Parathyroid adenoma (tissue), 2 donors: ENCODE results near the gene AGPAT2.

Experiments
- H2AFZ ChIP-seq: fragments of 300-600 bp; sonication (generic); one replicate; pipeline ENCODE4 v1.7.0; 2017; ENCODE audit warnings: antibody characterized with exemption, mild to moderate bottlenecking
- H3K27ac ChIP-seq: fragments of 300-600 bp; sonication (generic); one replicate; pipeline ENCODE4 v1.7.0; 2017
- H3K27me3 ChIP-seq: fragments of 300-600 bp; sonication (generic); one replicate; pipeline ENCODE4 v1.7.0; 2017; ENCODE audit warnings: low read length; ENCODE audit not compliant: control insufficient read depth, insufficient read depth
- H3K36me3 ChIP-seq: fragments of 300-600 bp; sonication (generic); one replicate; pipeline ENCODE4 v1.7.0; 2017; ENCODE audit warnings: low read length; ENCODE audit not compliant: control insufficient read depth, insufficient read depth
- H3K4me1 ChIP-seq: fragments of 300-600 bp; sonication (generic); one replicate; pipeline ENCODE4 v1.7.0; 2017; ENCODE audit warnings: control low read depth
- H3K4me2 ChIP-seq: fragments of 300-600 bp; sonication (generic); one replicate; pipeline ENCODE4 v1.7.0; 2017; ENCODE audit warnings: low read length
- H3K4me3 ChIP-seq: fragments of 300-600 bp; sonication (generic); one replicate; pipeline ENCODE4 v1.7.0; 2017; ENCODE audit warnings: low read depth, low read length
- H3K79me2 ChIP-seq: fragments of 300-600 bp; sonication (generic); one replicate; pipeline ENCODE4 v1.7.0; 2017; ENCODE audit warnings: control low read depth
- H3K9ac ChIP-seq: fragments of 300-600 bp; sonication (generic); one replicate; pipeline ENCODE4 v1.7.0; 2017; ENCODE audit warnings: mild to moderate bottlenecking
- H3K9me3 ChIP-seq: fragments of 300-600 bp; sonication (generic); one replicate; pipeline ENCODE4 v1.7.0; 2017; ENCODE audit warnings: low read length; ENCODE audit not compliant: control insufficient read depth
- TF ChIP-seq, protein P1 (sequence below): fragments of 300-600 bp; sonication (generic); IDR thresholded peaks from one replicate; pipeline ENCODE4 v1.7.0; 2017; ENCODE audit warnings: antibody characterized with exemption, mild to moderate bottlenecking
- donor health status: primary hyperparathyroidism.

Gene AGPAT2

DNA sequence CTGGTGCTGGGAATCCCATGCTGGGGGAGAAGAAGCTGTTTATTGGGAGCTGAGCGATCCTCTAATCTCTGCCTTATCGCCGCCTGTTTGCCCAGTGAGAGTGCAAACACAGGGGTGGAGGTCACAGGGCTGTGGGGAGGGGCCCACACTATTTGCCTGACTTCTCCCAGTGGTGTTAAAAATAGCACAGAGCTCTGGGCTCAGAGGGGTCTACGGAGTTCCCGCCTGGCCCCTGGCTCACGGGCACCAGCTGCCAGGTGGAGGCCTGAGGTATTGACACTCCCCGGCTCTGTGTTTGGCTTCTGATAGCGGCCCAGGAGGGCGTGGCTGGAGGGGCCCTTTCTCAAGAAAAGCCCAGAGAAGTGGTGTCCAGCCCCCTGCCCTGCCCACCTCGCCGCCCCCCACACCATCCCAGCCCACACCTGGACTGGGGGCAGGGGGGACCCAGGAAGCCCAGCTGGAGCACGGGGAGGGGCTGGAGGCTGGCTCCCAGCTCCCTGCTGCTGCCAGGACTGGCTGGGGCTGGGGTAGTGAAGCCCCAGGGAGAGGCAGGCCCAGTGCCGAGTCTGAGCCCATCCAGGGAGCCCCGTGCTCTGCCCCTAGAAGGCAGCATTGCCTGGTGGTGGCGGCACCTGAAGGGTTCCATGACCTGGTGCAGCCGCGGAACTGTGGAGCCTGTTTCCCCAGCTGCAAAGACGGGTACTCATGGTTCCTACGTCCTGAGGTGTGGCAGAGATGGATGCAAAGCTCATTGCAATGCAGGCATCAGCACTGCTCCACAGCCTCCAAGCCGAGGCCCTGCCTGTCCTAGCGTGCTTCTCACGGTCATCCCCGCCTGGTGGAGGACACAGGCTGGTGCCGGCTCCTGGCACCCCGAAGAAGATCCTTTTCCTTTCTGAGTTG is 60.3 kb downstream of the AGPAT2 start:
- TF ChIP-seq, protein P1, sequence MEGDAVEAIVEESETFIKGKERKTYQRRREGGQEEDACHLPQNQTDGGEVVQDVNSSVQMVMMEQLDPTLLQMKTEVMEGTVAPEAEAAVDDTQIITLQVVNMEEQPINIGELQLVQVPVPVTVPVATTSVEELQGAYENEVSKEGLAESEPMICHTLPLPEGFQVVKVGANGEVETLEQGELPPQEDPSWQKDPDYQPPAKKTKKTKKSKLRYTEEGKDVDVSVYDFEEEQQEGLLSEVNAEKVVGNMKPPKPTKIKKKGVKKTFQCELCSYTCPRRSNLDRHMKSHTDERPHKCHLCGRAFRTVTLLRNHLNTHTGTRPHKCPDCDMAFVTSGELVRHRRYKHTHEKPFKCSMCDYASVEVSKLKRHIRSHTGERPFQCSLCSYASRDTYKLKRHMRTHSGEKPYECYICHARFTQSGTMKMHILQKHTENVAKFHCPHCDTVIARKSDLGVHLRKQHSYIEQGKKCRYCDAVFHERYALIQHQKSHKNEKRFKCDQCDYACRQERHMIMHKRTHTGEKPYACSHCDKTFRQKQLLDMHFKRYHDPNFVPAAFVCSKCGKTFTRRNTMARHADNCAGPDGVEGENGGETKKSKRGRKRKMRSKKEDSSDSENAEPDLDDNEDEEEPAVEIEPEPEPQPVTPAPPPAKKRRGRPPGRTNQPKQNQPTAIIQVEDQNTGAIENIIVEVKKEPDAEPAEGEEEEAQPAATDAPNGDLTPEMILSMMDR = no peak
- Histone ChIP-seq H2AFZ (no peak overlapping the region), H3K4me2 (no peak overlapping the region), H3K4me3 (no peak overlapping the region), H3K79me2 (no peaks in the 10 kb centered on the region), H3K27me3 (no peaks in the 10 kb centered on the region), H3K9ac (no peak overlapping the region), H3K4me1 (peaks cover 5% of the 10 kb centered on the region), H3K9me3 (no peaks in the 10 kb centered on the region), H3K27ac (no peak overlapping the region), H3K36me3 (no peaks in the 10 kb centered on the region)

DNA sequence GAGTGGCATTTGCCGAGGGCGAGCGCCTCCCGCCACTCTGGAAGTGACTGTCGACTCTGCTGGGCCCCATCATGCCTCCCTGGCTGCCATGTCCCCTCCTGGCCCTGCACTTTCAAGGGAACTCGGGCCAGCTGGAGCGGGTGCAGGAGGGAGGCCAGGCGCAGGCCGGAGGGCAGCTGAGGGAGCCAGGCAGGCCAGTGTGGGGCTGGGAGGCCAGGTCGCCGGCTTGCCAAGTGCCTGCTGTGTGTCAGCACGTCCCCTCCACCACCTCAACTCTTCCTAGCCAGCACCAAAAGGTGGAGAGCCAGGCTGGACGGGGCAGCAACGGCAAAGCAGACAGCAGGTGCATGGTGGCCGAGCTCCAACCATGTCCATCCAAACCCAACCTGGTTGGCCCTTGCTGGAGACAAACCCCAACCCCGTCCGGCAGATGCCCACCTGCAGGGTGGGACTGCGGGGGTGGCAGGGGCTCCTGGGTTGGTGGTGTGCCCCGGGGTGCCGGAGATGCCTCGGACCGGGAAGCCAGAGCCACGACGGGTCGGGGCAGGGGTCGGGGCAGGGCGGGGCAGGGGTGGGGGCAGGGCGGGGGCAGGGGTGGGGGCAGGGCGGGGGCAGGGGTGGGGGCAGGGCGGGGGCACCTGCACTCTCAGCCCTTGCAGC is 61.1 kb downstream of the AGPAT2 start:
- no peak overlapping the region for H3K4me2 ChIP-seq
- H3K9me3 ChIP-seq = no peaks in the 10 kb centered on the region
- no peaks in the 10 kb centered on the region for H3K27me3 ChIP-seq
- no peaks in the 10 kb centered on the region for H3K36me3 ChIP-seq
- no peak overlapping the region for H2AFZ ChIP-seq
- H3K9ac ChIP-seq = no peak overlapping the region
- peaks cover 5% of the 10 kb centered on the region for H3K4me1 ChIP-seq
- H3K27ac ChIP-seq = no peak overlapping the region
- no peak overlapping the region for H3K4me3 ChIP-seq
- no peaks in the 10 kb centered on the region for H3K79me2 ChIP-seq
- TF ChIP-seq, protein P1 = no peak

DNA sequence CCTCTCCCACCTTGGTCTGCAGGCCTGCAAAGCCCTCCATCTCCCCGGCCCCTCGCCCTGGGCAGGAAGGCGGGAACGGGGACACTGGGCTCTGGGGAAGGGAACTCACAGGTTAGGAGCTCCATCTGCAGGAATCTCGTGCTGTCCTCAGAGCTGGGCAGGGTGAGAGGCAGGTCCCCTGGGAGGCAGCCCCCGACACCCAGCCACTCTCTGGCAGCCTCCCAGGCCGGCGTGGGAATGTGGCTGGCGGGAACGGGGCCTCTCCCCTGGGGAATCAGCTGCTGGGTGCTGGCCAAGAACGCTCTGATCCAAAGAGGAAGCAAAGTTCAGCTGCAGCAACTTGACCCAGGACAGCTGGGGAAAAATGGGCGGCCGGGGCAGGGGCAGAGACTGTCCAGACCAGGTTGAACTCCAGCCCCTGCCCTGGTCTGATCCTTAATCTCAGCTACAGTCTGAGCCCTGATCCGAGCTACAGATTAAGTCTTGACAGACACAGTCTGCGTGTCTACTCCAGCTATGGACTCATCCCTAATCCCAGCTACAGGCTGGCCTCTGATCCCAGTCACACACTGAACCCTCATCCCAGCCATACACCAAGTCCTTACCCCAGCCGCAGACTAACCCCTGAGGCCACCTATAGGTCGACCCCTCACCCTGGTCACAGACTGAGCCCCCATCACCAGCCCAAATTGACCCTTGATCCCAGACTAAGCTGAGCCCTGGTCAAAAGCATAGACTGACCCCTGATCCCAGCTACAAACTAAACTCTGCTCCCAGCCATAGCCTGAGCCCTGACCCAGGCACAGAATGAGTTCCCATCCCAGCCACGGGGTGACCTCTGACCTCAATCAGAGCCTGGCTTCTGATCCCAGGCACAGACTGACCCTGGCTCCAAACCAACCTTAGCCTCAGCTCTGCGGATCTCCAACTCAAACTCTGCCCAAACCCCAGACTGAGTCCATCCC is 61.9 kb downstream of the AGPAT2 start:
- Histone ChIP-seq H3K9me3 (no peaks in the 10 kb centered on the region), H3K4me3 (no peak overlapping the region), H3K4me2 (no peak overlapping the region), H3K9ac (no peak overlapping the region), H2AFZ (no peak overlapping the region), H3K36me3 (no peaks in the 10 kb centered on the region), H3K27ac (no peak overlapping the region), H3K27me3 (no peaks in the 10 kb centered on the region), H3K79me2 (no peaks in the 10 kb centered on the region), H3K4me1 (peaks cover 5% of the 10 kb centered on the region)
- TF ChIP-seq, protein P1 = peak; percentile 26

DNA sequence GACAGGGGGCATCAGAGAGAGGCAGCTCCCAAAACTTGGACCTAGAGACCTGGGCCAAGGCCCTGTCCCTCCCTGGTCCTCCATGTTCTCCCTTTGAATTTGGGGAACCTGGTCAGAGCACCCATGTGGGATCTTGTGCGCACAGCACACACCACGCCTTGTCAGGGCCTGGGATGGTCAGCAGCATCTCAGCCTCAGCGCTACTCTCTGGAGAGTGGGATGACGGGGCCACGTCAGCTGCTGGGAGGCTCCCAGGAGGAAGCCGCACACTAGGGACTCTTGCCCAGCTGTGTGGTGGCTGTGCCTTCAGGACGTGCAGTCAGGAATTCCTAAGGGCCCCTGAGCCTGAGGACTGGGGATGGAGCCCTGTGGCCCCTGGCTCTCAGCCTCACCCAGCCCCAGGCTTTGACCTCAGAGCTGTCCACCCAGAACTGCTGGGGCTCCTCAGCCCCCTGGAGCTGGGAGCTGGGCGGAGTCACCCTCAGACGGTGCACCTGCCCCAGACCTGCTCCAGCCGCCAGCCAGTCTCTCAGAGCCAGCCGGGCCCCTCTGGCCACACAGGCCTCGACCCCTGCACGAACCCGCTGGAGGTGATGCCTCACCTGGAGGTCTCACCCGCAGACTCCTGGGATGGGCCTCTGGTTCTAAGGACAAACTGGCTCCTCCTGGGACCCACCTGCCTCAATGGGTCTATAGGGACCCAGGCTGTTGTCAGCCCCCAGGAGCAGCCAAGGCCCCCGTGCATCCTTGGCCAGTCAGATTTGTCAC is 62.9 kb downstream of the AGPAT2 start:
- Histone ChIP-seq H3K27ac (no peak overlapping the region), H3K9me3 (no peaks in the 10 kb centered on the region), H3K4me1 (peaks cover 5% of the 10 kb centered on the region), H3K27me3 (no peaks in the 10 kb centered on the region), H3K4me2 (no peak overlapping the region), H3K79me2 (no peaks in the 10 kb centered on the region), H3K36me3 (no peaks in the 10 kb centered on the region), H3K4me3 (no peak overlapping the region), H3K9ac (no peak overlapping the region), H2AFZ (no peak overlapping the region)
- TF ChIP-seq, protein P1 = no peak
